ENCODE measurements around the gene DDI2. TPM values are rescaled to one million over a fixed set of nuclear protein-coding genes. Genes with fewer than 3 reads are reported as not detected.
A peak's percentile ranks its signal among the peaks of the same experiment; 100 is the strongest.

Gene DDI2
- total RNA-seq, 1 donor from 2014 or later: 13.7 TPM

- no peaks in the 10 kb centered on the region for H3K27me3 ChIP-seq (ENCODE audit: control insufficient read depth, insufficient read depth, low read length)
- H3K36me3 ChIP-seq (ENCODE audit: control insufficient read depth, insufficient read depth, low read length): no peaks in the 10 kb centered on the region
- H3K4me3 ChIP-seq (ENCODE audit: low read depth, low read length): peak overlapping the region; percentile 68
- DNase-seq (ENCODE audit: low read depth) (no peak), FAIRE-seq (no peak)
- TF ChIP-seq, protein P1, sequence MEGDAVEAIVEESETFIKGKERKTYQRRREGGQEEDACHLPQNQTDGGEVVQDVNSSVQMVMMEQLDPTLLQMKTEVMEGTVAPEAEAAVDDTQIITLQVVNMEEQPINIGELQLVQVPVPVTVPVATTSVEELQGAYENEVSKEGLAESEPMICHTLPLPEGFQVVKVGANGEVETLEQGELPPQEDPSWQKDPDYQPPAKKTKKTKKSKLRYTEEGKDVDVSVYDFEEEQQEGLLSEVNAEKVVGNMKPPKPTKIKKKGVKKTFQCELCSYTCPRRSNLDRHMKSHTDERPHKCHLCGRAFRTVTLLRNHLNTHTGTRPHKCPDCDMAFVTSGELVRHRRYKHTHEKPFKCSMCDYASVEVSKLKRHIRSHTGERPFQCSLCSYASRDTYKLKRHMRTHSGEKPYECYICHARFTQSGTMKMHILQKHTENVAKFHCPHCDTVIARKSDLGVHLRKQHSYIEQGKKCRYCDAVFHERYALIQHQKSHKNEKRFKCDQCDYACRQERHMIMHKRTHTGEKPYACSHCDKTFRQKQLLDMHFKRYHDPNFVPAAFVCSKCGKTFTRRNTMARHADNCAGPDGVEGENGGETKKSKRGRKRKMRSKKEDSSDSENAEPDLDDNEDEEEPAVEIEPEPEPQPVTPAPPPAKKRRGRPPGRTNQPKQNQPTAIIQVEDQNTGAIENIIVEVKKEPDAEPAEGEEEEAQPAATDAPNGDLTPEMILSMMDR (IDR thresholded peaks at IDR 0.05; ENCODE audit: insufficient read depth, low read length, severe bottlenecking): no peak
These were observed 67.4 kb downstream of the DDI2 start for GRCh38 chr1:15684468-15685291.

GRCh38 chr1:15685820-15686219 is 68.6 kb downstream of the DDI2 start:
- H3K4me3 ChIP-seq (ENCODE audit: low read depth, low read length): peak overlapping the region; percentile 68
- DNase-seq (ENCODE audit: low read depth) (peak; percentile 40), FAIRE-seq (no peak)
- TF ChIP-seq, protein P1 (IDR thresholded peaks at IDR 0.05; ENCODE audit: insufficient read depth, low read length, severe bottlenecking): no peak
- no peaks in the 10 kb centered on the region for H3K27me3 ChIP-seq (ENCODE audit: control insufficient read depth, insufficient read depth, low read length)
- no peaks in the 10 kb centered on the region for H3K36me3 ChIP-seq (ENCODE audit: control insufficient read depth, insufficient read depth, low read length)

GRCh38 chr1:15687446-15687845 is 70.2 kb downstream of the DDI2 start:
- TF ChIP-seq, protein P1 (IDR thresholded peaks at IDR 0.05; ENCODE audit: insufficient read depth, low read length, severe bottlenecking): no peak
- DNase-seq (ENCODE audit: low read depth) (no peak), FAIRE-seq (no peak)
- Histone ChIP-seq H3K36me3 (ENCODE audit: control insufficient read depth, insufficient read depth, low read length) (no peaks in the 10 kb centered on the region), H3K27me3 (ENCODE audit: control insufficient read depth, insufficient read depth, low read length) (no peaks in the 10 kb centered on the region), H3K4me3 (ENCODE audit: low read depth, low read length) (no peak overlapping the region)

DNA sequence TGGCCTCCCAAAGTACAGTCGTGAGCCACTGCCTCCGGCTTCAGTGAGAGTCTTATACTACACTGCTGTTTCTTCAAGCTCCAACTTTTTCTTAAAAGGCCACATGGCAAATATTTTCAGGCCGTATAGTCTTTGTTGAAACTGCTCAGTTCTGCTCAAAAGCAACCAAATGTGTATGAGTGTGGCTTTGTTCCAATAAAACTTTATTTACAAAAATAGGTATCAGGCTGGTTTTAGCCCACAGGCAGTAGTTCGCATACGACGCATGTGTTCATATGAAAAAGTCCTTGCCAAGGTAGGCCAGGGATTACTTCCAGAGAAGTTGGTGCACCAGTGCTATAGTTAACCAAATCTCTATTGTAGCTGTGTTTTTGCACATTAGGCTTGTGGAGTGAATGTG is 73.1 kb downstream of the DDI2 start:
- no peak for FAIRE-seq
- Histone ChIP-seq H3K36me3 (ENCODE audit: control insufficient read depth, insufficient read depth, low read length) (no peaks in the 10 kb centered on the region), H3K27me3 (ENCODE audit: control insufficient read depth, insufficient read depth, low read length) (no peaks in the 10 kb centered on the region), H3K4me3 (ENCODE audit: low read depth, low read length) (no peak overlapping the region)
- TF ChIP-seq, protein P1 (IDR thresholded peaks at IDR 0.05; ENCODE audit: insufficient read depth, low read length, severe bottlenecking): no peak
- DNase-seq (ENCODE audit: low read depth): no peak

- Histone ChIP-seq H3K36me3 (ENCODE audit: control insufficient read depth, insufficient read depth, low read length) (peaks cover 2% of the 10 kb centered on the region), H3K4me3 (ENCODE audit: low read depth, low read length) (no peak overlapping the region), H3K27me3 (ENCODE audit: control insufficient read depth, insufficient read depth, low read length) (no peaks in the 10 kb centered on the region)
- FAIRE-seq (no peak), DNase-seq (ENCODE audit: low read depth) (no peak)
- TF ChIP-seq, protein P1 (IDR thresholded peaks at IDR 0.05; ENCODE audit: insufficient read depth, low read length, severe bottlenecking): no peak
These were observed 74.3 kb downstream of the DDI2 start for GRCh38 chr1:15691434-15692032.

All from bronchial epithelial cell (primary cell).